ENCODE measurements around the gene EHF.

DNA sequence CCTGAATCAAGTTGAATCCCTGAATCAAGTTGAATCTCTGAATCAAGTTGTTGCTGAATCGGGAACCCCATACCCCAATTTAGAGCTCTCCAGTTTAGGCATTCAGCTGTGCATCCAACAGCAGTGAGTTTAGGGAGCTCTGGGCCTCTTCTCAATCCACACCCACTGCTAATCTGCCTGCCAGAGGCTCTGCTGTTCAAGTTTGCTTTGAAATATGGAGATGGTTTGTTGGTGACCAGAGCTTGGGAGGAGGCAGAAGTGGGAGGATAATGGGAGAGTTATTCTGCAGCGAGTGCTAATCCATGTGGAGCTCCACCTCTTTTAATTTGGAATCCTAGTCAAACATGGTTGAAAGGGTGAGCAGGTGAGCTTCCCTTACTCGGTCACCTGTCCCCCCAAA lies 22.4 kb downstream of the EHF start:
- TF ChIP-seq, protein P1, sequence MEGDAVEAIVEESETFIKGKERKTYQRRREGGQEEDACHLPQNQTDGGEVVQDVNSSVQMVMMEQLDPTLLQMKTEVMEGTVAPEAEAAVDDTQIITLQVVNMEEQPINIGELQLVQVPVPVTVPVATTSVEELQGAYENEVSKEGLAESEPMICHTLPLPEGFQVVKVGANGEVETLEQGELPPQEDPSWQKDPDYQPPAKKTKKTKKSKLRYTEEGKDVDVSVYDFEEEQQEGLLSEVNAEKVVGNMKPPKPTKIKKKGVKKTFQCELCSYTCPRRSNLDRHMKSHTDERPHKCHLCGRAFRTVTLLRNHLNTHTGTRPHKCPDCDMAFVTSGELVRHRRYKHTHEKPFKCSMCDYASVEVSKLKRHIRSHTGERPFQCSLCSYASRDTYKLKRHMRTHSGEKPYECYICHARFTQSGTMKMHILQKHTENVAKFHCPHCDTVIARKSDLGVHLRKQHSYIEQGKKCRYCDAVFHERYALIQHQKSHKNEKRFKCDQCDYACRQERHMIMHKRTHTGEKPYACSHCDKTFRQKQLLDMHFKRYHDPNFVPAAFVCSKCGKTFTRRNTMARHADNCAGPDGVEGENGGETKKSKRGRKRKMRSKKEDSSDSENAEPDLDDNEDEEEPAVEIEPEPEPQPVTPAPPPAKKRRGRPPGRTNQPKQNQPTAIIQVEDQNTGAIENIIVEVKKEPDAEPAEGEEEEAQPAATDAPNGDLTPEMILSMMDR (IDR thresholded peaks at IDR 0.05) = no peak
- TF ChIP-seq POLR2AphosphoS5 (IDR thresholded peaks at IDR 0.05; ENCODE audit: low read depth, low read length) (no peak), TCF7L2 (IDR thresholded peaks at IDR 0.05; ENCODE audit: low read depth, low read length) (no peak)
- TF ChIP-seq, protein P2, sequence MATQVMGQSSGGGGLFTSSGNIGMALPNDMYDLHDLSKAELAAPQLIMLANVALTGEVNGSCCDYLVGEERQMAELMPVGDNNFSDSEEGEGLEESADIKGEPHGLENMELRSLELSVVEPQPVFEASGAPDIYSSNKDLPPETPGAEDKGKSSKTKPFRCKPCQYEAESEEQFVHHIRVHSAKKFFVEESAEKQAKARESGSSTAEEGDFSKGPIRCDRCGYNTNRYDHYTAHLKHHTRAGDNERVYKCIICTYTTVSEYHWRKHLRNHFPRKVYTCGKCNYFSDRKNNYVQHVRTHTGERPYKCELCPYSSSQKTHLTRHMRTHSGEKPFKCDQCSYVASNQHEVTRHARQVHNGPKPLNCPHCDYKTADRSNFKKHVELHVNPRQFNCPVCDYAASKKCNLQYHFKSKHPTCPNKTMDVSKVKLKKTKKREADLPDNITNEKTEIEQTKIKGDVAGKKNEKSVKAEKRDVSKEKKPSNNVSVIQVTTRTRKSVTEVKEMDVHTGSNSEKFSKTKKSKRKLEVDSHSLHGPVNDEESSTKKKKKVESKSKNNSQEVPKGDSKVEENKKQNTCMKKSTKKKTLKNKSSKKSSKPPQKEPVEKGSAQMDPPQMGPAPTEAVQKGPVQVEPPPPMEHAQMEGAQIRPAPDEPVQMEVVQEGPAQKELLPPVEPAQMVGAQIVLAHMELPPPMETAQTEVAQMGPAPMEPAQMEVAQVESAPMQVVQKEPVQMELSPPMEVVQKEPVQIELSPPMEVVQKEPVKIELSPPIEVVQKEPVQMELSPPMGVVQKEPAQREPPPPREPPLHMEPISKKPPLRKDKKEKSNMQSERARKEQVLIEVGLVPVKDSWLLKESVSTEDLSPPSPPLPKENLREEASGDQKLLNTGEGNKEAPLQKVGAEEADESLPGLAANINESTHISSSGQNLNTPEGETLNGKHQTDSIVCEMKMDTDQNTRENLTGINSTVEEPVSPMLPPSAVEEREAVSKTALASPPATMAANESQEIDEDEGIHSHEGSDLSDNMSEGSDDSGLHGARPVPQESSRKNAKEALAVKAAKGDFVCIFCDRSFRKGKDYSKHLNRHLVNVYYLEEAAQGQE (IDR thresholded peaks at IDR 0.05; ENCODE audit: insufficient read depth in 1 of 2, low read depth in 2 of 2, low read length in 1 of 2) = no peak
